WTC11 (cell line): Measurements from ENCODE around the gene CSNK2B. TPM values are rescaled to one million over a fixed set of nuclear protein-coding genes. Genes with fewer than 3 reads are reported as not detected.

ENCODE experiments used
- ATAC-seq: fragments of 200-7000 bp; cut with Tn5 transposase; 2 replicates; pipeline ENCODE4 v1.10.0; 2021; ENCODE audit warnings: mild to moderate bottlenecking, moderate library complexity
- CTCF ChIA-PET: fragments of 300-600 bp; sonication (Branson Sonifier 250); formaldehyde crosslinking; loops from one replicate; lab custom pipeline; 2021; ENCODE audit warnings: antibody characterized with exemption; lab: Charles Lee
- POLR2A ChIA-PET: fragments of 350-600 bp; sonication (Branson Sonifier 250); formaldehyde crosslinking; loops from one replicate; lab custom pipeline; 2021; ENCODE audit warnings: antibody characterized with exemption; lab: Charles Lee
- DNase-seq: peaks from one replicate; pipeline ENCODE4 v3.0.0; 2021; ENCODE audit warnings: low spot score
- H3K27ac Mint-ChIP-seq: 2 replicates; pipeline ENCODE4 v1.8.0; 2021; ENCODE audit warnings: mixed read lengths
- H3K27me3 Mint-ChIP-seq: 2 replicates; pipeline ENCODE4 v1.8.0; 2021; ENCODE audit warnings: low read depth, mild to moderate bottlenecking, moderate library complexity, mixed read lengths
- H3K36me3 Mint-ChIP-seq: 2 replicates; pipeline ENCODE4 v1.8.0; 2021; ENCODE audit warnings: mixed read lengths
- H3K4me1 Mint-ChIP-seq: 2 replicates; pipeline ENCODE4 v1.8.0; 2022; ENCODE audit warnings: mixed read lengths
- H3K4me3 Mint-ChIP-seq: 2 replicates; pipeline ENCODE4 v1.8.0; 2021; ENCODE audit warnings: mild to moderate bottlenecking, moderate library complexity, mixed read lengths
- H3K9me3 Mint-ChIP-seq: 2 replicates; pipeline ENCODE4 v1.8.0; 2021; ENCODE audit warnings: mixed read lengths
- AR ChIP-seq: fragments of 250-450 bp; sonication (Bioruptor Pico); IDR thresholded peaks from 2 replicates; pipeline ENCODE4 v1.9.0; 2021; ENCODE audit warnings: mild to moderate bottlenecking
- ATF2 ChIP-seq: sonication (generic); formaldehyde crosslinking; IDR thresholded peaks from 2 replicates; pipeline ENCODE4 v1.8.1; 2022; ENCODE audit warnings: low read depth, missing genetic modification reagents, borderline replicate concordance
- CREB1 ChIP-seq: sonication (generic); formaldehyde crosslinking; IDR thresholded peaks from 2 replicates; pipeline ENCODE4 v1.8.0; 2023; ENCODE audit warnings: mild to moderate bottlenecking, missing genetic modification reagents
- E2F4 ChIP-seq: sonication (generic); formaldehyde crosslinking; IDR thresholded peaks from 2 replicates; pipeline ENCODE4 v1.8.1; 2022; ENCODE audit warnings: low read depth, mild to moderate bottlenecking, moderate library complexity, missing genetic modification reagents, borderline replicate concordance
- E2F5 ChIP-seq: sonication (generic); formaldehyde crosslinking; IDR thresholded peaks from 2 replicates; pipeline ENCODE4 v1.8.1; 2022; ENCODE audit warnings: mild to moderate bottlenecking, moderate library complexity, missing genetic modification reagents
- ETV6 ChIP-seq: sonication (generic); formaldehyde crosslinking; IDR thresholded peaks from 2 replicates; pipeline ENCODE4 v1.8.1; 2022; ENCODE audit warnings: mild to moderate bottlenecking, missing genetic modification reagents
- FOXP1 ChIP-seq: sonication (generic); formaldehyde crosslinking; IDR thresholded peaks from 2 replicates; pipeline ENCODE4 v1.8.0; 2022; ENCODE audit warnings: missing genetic modification reagents, mild to moderate bottlenecking, moderate library complexity, borderline replicate concordance
- IRF2 ChIP-seq: sonication (generic); formaldehyde crosslinking; IDR thresholded peaks from 2 replicates; pipeline ENCODE4 v1.8.0; 2022; ENCODE audit warnings: low read depth, missing genetic modification reagents, borderline replicate concordance
- KAT7 ChIP-seq: sonication (generic); formaldehyde crosslinking; IDR thresholded peaks from 2 replicates; pipeline ENCODE4 v1.8.1; 2023; ENCODE audit warnings: missing genetic modification reagents, mild to moderate bottlenecking, borderline replicate concordance
- MAX ChIP-seq: sonication (generic); formaldehyde crosslinking; IDR thresholded peaks from 2 replicates; pipeline ENCODE4 v1.8.0; 2022; ENCODE audit warnings: mild to moderate bottlenecking, missing genetic modification reagents
- MYBL2 ChIP-seq: sonication (generic); formaldehyde crosslinking; IDR thresholded peaks from 2 replicates; pipeline ENCODE4 v1.8.1; 2023; ENCODE audit warnings: mild to moderate bottlenecking, moderate library complexity, missing genetic modification reagents
- NFYB ChIP-seq: sonication (generic); formaldehyde crosslinking; conservative IDR thresholded peaks from 2 replicates; pipeline ENCODE4 v1.8.0; 2022; ENCODE audit warnings: low read depth, missing genetic modification reagents
- OVOL2 ChIP-seq: fragments of 250-450 bp; sonication (Bioruptor Pico); IDR thresholded peaks from 2 replicates; pipeline ENCODE4 v1.9.0; 2021; ENCODE audit warnings: mild to moderate bottlenecking, borderline replicate concordance
- PREB ChIP-seq: sonication (generic); formaldehyde crosslinking; IDR thresholded peaks from 2 replicates; pipeline ENCODE4 v1.8.1; 2022; ENCODE audit warnings: mild to moderate bottlenecking, missing genetic modification reagents, moderate library complexity, borderline replicate concordance
- RELA ChIP-seq: sonication (generic); formaldehyde crosslinking; IDR thresholded peaks from 2 replicates; pipeline ENCODE4 v1.8.1; 2022; ENCODE audit warnings: missing genetic modification reagents, mild to moderate bottlenecking, borderline replicate concordance
- RORB ChIP-seq: fragments of 250-450 bp; sonication (Bioruptor Pico); IDR thresholded peaks from 2 replicates; pipeline ENCODE4 v1.9.0; 2021; ENCODE audit warnings: mild to moderate bottlenecking
- TEAD1 ChIP-seq: sonication (generic); formaldehyde crosslinking; IDR thresholded peaks from 2 replicates; pipeline ENCODE4 v1.8.0; 2022; ENCODE audit warnings: mild to moderate bottlenecking, missing genetic modification reagents
- ZMAT4 ChIP-seq: fragments of 250-450 bp; sonication (Bioruptor Pico); IDR thresholded peaks from 2 replicates; pipeline ENCODE4 v1.9.0; 2021; ENCODE audit warnings: mild to moderate bottlenecking
- ZNF138 ChIP-seq: sonication (generic); formaldehyde crosslinking; conservative IDR thresholded peaks from 2 replicates; pipeline ENCODE4 v1.8.1; 2022; ENCODE audit warnings: mild to moderate bottlenecking, moderate library complexity, missing genetic modification reagents
- ZNF263 ChIP-seq: sonication (generic); formaldehyde crosslinking; IDR thresholded peaks from 2 replicates; pipeline ENCODE4 v1.8.1; 2022; ENCODE audit warnings: low read depth, mild to moderate bottlenecking, moderate library complexity, missing genetic modification reagents
- ZNF423 ChIP-seq: fragments of 250-450 bp; sonication (Bioruptor Pico); IDR thresholded peaks from 2 replicates; pipeline ENCODE4 v2.1.2; 2022; ENCODE audit warnings: mild to moderate bottlenecking, moderate library complexity
- ZNF671 ChIP-seq: fragments of 250-450 bp; sonication (Bioruptor Pico); IDR thresholded peaks from 2 replicates; pipeline ENCODE4 v1.8.0; 2021; ENCODE audit warnings: mild to moderate bottlenecking
- total RNA-seq: library from RNA; stranded (reverse); gene quantifications from 3 replicates; pipeline ENCODE4 v1.2.3, GENCODE V29; 2021

Gene CSNK2B
- total RNA-seq, 1 experiment from 2014 or later = 183 TPM

- Mint-ChIP-seq H3K9me3 (no peaks in the 10 kb centered on the region), H3K36me3 (peaks cover 7% of the 10 kb centered on the region; the same call in 1 of the 2 replicates), H3K27ac (no peak overlapping the region), H3K27me3 (no peaks in the 10 kb centered on the region; the same call in 1 of the 2 replicates), H3K4me3 (peak overlapping the region; percentile 95), H3K4me1 (peaks cover 12% of the 10 kb centered on the region)
- ATAC-seq (no peak), DNase-seq (no peak)
- ChIA-PET POLR2A (no interaction called here), CTCF (interaction anchor here (1.2 kb wide), 1 partner anchor 11 kb away, joined by 3 read pairs; no protein-coding TSS in a partner anchor)
- TF ChIP-seq OVOL2 = no peak
- no peak for TF ChIP-seq E2F5 (CRISPR knock-in tag)
- no peak for TF ChIP-seq ZNF263
- TF ChIP-seq FOXP1 (CRISPR knock-in tag) = no peak
- no peak for TF ChIP-seq RELA (CRISPR knock-in tag)
- TF ChIP-seq E2F4 (CRISPR knock-in tag) = no peak
- TF ChIP-seq MYBL2 (CRISPR knock-in tag) = no peak
- TF ChIP-seq AR = no peak
- TF ChIP-seq ZNF138 (CRISPR knock-in tag) = no peak
- TF ChIP-seq ZNF423 (CRISPR knock-in tag) = no peak
Observed at GRCh38 chr6:31700740-31701401, 35.0 kb downstream of the CSNK2B start.

GRCh38 chr6:31701666-31702404 lies 36.0 kb downstream of the CSNK2B start:
- ChIA-PET POLR2A (no interaction called here), CTCF (interaction anchor here (1.8 to 2.2 kb wide), 3 partner anchors 12 to 250 kb away, joined by 5 to 15 read pairs (median 10); no protein-coding TSS in a partner anchor)
- Mint-ChIP-seq H3K9me3 (no peaks in the 10 kb centered on the region), H3K27ac (peak overlapping the region; percentile 94), H3K4me3 (peak overlapping the region; percentile 95), H3K27me3 (peaks cover 3% of the 10 kb centered on the region; the same call in 1 of the 2 replicates), H3K4me1 (peaks cover 12% of the 10 kb centered on the region), H3K36me3 (no peaks in the 10 kb centered on the region; the same call in 1 of the 2 replicates)
- TF ChIP-seq PREB (CRISPR knock-in tag) = no peak
- no peak for TF ChIP-seq ETV6 (CRISPR knock-in tag)
- TF ChIP-seq RORB (CRISPR knock-in tag) = no peak
- DNase-seq (no peak), ATAC-seq (no peak)

- ChIA-PET POLR2A (interaction anchor here (1.2 to 1.3 kb wide), 3 partner anchors 38 to 125 kb away, joined by 4 to 5 read pairs (median 4); partner anchors contain the start of genes GPANK1 and HSPA1B), CTCF (interaction anchor here (0.8 to 2.2 kb wide), 9 partner anchors 13 to 250 kb away, joined by 4 to 15 read pairs (median 7); partner anchors contain the start of genes DDAH2, LY6G5C and VARS1)
- H3K4me1 Mint-ChIP-seq = peaks cover 12% of the 10 kb centered on the region
- ATAC-seq = peak; percentile 14
- peak overlapping the region; percentile 95 for H3K4me3 Mint-ChIP-seq
- H3K27ac Mint-ChIP-seq = peak overlapping the region; percentile 94
- H3K27me3 Mint-ChIP-seq = peaks cover 7% of the 10 kb centered on the region; the same call in 1 of the 2 replicates
- no peaks in the 10 kb centered on the region; the same call in 1 of the 2 replicates for H3K36me3 Mint-ChIP-seq
- no peaks in the 10 kb centered on the region for H3K9me3 Mint-ChIP-seq
- DNase-seq = no peak
- TF ChIP-seq ZMAT4 (no peak), ATF2 (CRISPR knock-in tag) (no peak), KAT7 (CRISPR knock-in tag) (no peak), TEAD1 (CRISPR knock-in tag) (no peak), ZNF138 (CRISPR knock-in tag) (no peak), CREB1 (CRISPR knock-in tag) (no peak), MAX (no peak), ZNF671 (CRISPR knock-in tag) (no peak), IRF2 (CRISPR knock-in tag) (no peak), NFYB (CRISPR knock-in tag) (no peak)
Observed at GRCh38 chr6:31702405-31702818, 36.5 kb downstream of the CSNK2B start.
